ENCODE data around the gene ALDH18A1. TPM values are rescaled to one million over a fixed set of nuclear protein-coding genes. Genes with fewer than 3 reads are reported as not detected.

ALDH18A1 gene
- polyA plus RNA-seq, 1 donor (not counting 4 experiments of a cell fraction or from before 2014, with no cell fraction given): 53.4 TPM

DNA sequence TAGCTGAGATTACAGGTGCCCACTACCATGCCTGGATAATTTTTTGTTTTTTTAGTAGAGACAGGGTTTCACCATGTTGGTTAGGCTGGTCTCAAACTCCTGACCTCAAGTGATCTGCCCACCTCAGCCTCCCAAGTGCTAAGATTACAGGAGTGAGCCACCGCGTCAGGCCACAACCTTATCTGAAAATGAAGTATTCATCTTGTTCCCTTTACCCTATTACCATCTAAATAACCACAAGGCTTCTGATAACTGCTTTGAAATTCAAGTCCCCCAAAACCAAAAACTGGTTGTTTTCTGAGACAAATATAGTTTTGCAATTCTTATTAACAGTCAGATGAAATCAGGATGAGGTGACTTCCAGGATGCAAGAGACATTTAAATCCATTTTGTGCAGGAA lies 34.8 kb upstream of the ALDH18A1 start:
- dilution Hi-C loops (cut with MboI; ENCODE audit: extremely low pct_ligation_motif_present, low sequenced_read_pairs): no loop called here

DNA sequence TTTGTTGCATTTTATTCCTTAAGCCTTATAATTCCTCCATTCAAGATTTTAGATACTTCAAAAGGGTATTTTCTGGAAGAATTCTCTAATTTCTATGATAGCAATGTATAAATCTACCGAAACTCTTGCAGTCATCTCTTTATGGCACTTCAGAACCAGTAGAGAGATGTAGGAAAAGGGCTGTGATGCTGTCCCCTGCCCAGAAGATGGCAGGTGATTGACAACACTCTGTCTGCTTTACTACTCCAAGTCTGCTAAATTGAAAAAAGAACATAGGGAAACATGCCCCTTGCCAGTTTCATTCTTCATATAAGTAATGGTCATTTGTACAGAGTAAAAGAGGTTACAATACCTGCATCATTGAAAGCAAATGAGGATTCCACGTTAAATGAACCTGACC lies 32.1 kb upstream of the ALDH18A1 start:
- DNase-seq (ENCODE audit: low read depth, low spot score): no peak

More for the DNA sequence above, 34.8 kb upstream of the ALDH18A1 start:
- H4K20me1 ChIP-seq (ENCODE audit: control insufficient read depth, extremely low read depth, insufficient read depth, low read length): no peaks in the 10 kb centered on the region
- no peaks in the 10 kb centered on the region for H3K9me3 ChIP-seq (ENCODE audit: control insufficient read depth, low read depth, low read length)
- no peak overlapping the region for H3K27ac ChIP-seq (ENCODE audit: control insufficient read depth, insufficient read depth, low read length)
- DNase-seq (ENCODE audit: low read depth, low spot score) (no peak), FAIRE-seq (no peak)
- no peak for TF ChIP-seq EZH2 (IDR thresholded peaks at IDR 0.05; ENCODE audit: low read length)
- TF ChIP-seq, protein P1, sequence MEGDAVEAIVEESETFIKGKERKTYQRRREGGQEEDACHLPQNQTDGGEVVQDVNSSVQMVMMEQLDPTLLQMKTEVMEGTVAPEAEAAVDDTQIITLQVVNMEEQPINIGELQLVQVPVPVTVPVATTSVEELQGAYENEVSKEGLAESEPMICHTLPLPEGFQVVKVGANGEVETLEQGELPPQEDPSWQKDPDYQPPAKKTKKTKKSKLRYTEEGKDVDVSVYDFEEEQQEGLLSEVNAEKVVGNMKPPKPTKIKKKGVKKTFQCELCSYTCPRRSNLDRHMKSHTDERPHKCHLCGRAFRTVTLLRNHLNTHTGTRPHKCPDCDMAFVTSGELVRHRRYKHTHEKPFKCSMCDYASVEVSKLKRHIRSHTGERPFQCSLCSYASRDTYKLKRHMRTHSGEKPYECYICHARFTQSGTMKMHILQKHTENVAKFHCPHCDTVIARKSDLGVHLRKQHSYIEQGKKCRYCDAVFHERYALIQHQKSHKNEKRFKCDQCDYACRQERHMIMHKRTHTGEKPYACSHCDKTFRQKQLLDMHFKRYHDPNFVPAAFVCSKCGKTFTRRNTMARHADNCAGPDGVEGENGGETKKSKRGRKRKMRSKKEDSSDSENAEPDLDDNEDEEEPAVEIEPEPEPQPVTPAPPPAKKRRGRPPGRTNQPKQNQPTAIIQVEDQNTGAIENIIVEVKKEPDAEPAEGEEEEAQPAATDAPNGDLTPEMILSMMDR (optimal IDR thresholded peaks at IDR 0.05 in 1 of 3, IDR thresholded peaks at IDR 0.05 in 1 of 3, conservative IDR thresholded peaks at IDR 0.05 in 1 of 3; ENCODE audit: extremely low read depth in 1 of 3, insufficient read depth in 2 of 3, low read length in 3 of 3): no peak
- no peak overlapping the region for H3K4me2 ChIP-seq (ENCODE audit: control insufficient read depth, extremely low read depth, insufficient read depth, low read depth, low read length)
- no peak overlapping the region for H3K9ac ChIP-seq (ENCODE audit: control insufficient read depth, extremely low read depth, insufficient read depth, low read length)
- H3K9me1 ChIP-seq (ENCODE audit: control insufficient read depth, extremely low read depth, insufficient read depth, low read length): no peaks in the 10 kb centered on the region
- no peak overlapping the region for H2AFZ ChIP-seq (ENCODE audit: control insufficient read depth, low read length)
- peaks cover 28% of the 10 kb centered on the region for H3K79me2 ChIP-seq (ENCODE audit: control insufficient read depth, insufficient read depth, low read length)
- H3K4me1 ChIP-seq (ENCODE audit: control insufficient read depth, extremely low read depth, insufficient read depth, low read length): peaks cover 5% of the 10 kb centered on the region
- H3K27me3 ChIP-seq (ENCODE audit: control insufficient read depth, extremely low read depth, insufficient read depth, low read length): no peaks in the 10 kb centered on the region
- H3K36me3 ChIP-seq (ENCODE audit: control insufficient read depth in 2 of 2, extremely low read depth in 1 of 2, insufficient read depth in 2 of 2, low read length in 2 of 2): peaks cover 7 to 19% of the 10 kb centered on the region in 2 experiments
- H3K4me3 ChIP-seq (ENCODE audit: control insufficient read depth in 2 of 3, extremely low read depth in 1 of 3, insufficient read depth in 2 of 3, low read depth in 1 of 3, low read length in 3 of 3): no peak overlapping the region

More for the DNA sequence above, 32.1 kb upstream of the ALDH18A1 start:
- H3K9me3 ChIP-seq (ENCODE audit: control insufficient read depth, low read depth, low read length): no peaks in the 10 kb centered on the region
- TF ChIP-seq, protein P1 (optimal IDR thresholded peaks at IDR 0.05 in 1 of 3, IDR thresholded peaks at IDR 0.05 in 1 of 3, conservative IDR thresholded peaks at IDR 0.05 in 1 of 3; ENCODE audit: extremely low read depth in 1 of 3, insufficient read depth in 2 of 3, low read length in 3 of 3): no peak
- no peak for TF ChIP-seq EZH2 (IDR thresholded peaks at IDR 0.05; ENCODE audit: low read length)
- H3K9ac ChIP-seq (ENCODE audit: control insufficient read depth, extremely low read depth, insufficient read depth, low read length): no peak overlapping the region
- no peaks in the 10 kb centered on the region for H3K9me1 ChIP-seq (ENCODE audit: control insufficient read depth, extremely low read depth, insufficient read depth, low read length)
- H3K4me2 ChIP-seq (ENCODE audit: control insufficient read depth, extremely low read depth, insufficient read depth, low read depth, low read length): no peak overlapping the region
- dilution Hi-C loops (cut with MboI; ENCODE audit: extremely low pct_ligation_motif_present, low sequenced_read_pairs): no loop called here
- H3K79me2 ChIP-seq (ENCODE audit: control insufficient read depth, insufficient read depth, low read length): peaks cover 27% of the 10 kb centered on the region
- H3K36me3 ChIP-seq (ENCODE audit: control insufficient read depth in 2 of 2, extremely low read depth in 1 of 2, insufficient read depth in 2 of 2, low read length in 2 of 2): peaks cover 7 to 19% of the 10 kb centered on the region in 2 experiments
- no peak overlapping the region for H3K27ac ChIP-seq (ENCODE audit: control insufficient read depth, insufficient read depth, low read length)
- H4K20me1 ChIP-seq (ENCODE audit: control insufficient read depth, extremely low read depth, insufficient read depth, low read length): no peaks in the 10 kb centered on the region
- H3K4me3 ChIP-seq (ENCODE audit: control insufficient read depth in 2 of 3, extremely low read depth in 1 of 3, insufficient read depth in 2 of 3, low read depth in 1 of 3, low read length in 3 of 3): no peak overlapping the region
- H3K27me3 ChIP-seq (ENCODE audit: control insufficient read depth, extremely low read depth, insufficient read depth, low read length): no peaks in the 10 kb centered on the region
- FAIRE-seq: no peak
- H2AFZ ChIP-seq (ENCODE audit: control insufficient read depth, low read length): no peak overlapping the region
- peaks cover 5% of the 10 kb centered on the region for H3K4me1 ChIP-seq (ENCODE audit: control insufficient read depth, extremely low read depth, insufficient read depth, low read length)
